GM12874 (cell line): ENCODE results near the gene ZNF354B.

ENCODE experiments used
- CTCF ChIP-seq: IDR thresholded peaks from 2 replicates; pipeline ENCODE4 v1.5.1; 2011; ENCODE audit warnings: low read depth, mild to moderate bottlenecking, control low read depth, low read length, moderate library complexity; ENCODE audit not compliant: insufficient read depth

ZNF354B gene

DNA sequence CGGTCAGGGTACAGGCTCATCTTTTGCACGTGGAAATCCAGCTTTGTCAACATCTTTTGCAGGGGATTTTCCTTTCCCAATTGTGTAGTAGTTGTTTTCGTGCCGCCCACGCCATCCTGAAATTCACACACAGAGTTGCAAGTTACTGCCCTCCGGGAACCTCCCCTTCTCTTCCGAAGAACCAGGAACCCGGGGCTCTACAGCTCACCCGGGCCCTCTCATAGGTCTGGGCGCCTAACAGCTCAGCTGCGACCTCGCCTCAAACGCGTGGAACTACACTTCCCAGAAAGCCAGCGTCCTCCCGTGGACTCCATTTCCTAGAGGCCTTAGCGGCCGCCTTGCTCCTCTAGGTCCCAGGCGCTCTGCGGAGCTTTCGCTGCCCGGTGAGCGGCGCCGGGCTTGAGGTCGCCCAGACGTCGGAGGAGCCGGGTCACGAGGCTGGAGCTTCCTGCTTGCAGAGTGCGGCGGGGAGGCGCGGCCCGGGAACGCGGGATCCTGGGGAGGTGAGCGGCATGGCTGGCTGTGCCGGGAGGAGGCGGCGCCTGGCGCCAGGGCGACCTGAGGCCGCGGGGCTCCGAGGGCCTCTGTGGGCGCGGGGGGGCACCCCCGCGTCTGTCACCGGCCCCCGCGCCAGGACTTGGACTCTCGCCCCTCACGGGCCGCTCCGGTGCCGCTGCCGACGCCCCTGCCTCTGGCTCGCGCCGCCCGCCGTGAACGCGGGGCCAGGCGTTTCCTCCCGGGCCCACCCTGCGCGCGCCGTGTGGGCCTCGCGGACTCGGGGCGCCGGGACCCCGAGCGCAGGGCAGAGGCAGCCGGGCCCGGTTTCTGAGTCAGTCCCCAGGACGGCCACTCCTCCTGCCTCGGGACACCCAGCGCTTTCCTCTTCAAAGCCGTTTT, at the start of gene ZNF354B:
ZNF354B (plus strand) TSS at position 329 of the 897 bp plus-strand sequence. CDS start 1,095 bp downstream, outside the sequence.
- no peak for TF ChIP-seq CTCF

DNA sequence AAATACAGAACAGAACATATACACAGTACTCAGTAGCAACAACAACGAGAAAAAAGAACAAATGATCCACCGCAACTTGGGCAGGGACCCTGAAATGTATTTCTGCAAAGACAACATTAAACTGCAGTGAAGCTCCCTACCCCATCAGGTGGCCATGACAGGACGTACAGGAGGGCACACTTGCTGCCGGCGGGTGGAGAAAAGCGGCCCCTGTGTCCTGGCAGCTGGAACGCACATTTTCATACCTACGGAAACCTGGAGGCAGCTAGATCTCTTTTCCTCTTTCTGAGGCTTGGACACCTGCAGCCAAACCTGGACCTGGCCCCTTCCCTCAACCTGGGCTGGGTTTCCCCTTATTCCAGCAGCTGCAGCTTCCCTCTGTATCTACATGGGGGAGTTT, 42.2 kb upstream of the ZNF354B start:
- no peak for TF ChIP-seq CTCF

- TF ChIP-seq CTCF: no peak
Measured at GRCh38 chr5:178818094-178818493, 41.7 kb upstream of the ZNF354B start.

GRCh38 chr5:178820001-178820400, 39.8 kb upstream of the ZNF354B start:
- no peak for TF ChIP-seq CTCF

DNA sequence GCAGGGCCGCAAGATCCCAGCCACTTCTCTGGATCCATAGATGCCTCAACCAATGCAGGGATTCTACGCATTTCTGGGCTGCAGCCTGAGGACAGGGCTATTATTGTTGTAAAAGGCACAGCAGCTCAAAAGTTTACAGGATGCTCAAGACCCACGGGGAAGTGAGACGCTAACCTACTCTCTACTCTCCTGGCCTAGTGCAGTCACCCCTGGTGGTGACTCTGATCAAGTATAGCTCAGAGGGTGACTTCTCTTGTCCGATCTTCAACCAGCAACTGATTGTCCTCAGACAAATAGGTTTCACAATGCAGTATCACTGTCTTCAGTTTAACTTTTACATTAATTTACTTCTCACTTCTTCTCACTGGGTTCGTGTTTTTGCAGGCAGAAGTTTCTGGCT, 34.3 kb upstream of the ZNF354B start:
- no peak for TF ChIP-seq CTCF

DNA sequence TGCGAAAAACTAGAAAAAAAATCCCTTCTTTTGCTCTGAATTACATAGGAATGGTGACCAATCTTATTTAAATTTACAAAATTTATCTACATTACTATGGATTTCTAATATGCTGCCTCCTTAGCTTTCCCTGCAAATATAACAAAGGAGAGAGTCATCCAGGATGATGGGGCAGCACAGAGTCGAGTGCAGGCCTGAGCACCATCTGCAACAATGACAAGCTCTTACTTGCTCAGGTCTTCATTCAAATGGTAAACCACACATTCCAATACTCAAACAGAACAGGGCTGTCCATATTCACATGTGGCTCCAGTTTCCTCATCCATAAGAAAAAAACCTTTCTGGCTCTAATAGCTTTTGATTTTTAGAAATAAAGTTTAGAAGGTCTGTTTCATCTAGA, 33.5 kb upstream of the ZNF354B start:
- TF ChIP-seq CTCF: no peak

DNA sequence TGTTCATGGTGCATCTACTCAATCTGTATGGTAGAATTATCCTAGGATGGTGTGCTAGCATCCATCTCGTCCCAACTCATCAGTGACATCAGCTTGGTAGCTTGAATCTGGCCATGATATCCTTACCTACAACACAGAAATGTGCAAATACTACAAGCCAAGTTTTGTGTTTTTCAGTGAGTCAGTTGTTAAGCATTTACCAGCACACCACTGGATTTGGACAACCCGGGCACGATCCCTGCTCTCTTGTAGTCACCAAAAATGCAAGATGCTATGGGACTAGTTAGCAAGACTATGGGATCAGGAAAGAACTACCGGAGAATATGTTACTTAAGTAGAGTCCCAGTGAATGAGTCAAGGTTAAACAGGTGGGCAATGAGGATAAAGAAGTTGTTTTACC, 32.1 kb upstream of the ZNF354B start:
- no peak for TF ChIP-seq CTCF
